GM23248 (cell line): ENCODE data around the gene NCBP2L. TPM values are rescaled to one million over a fixed set of nuclear protein-coding genes. Genes with fewer than 3 reads are reported as not detected.

Experiments used
- DNase-seq: peaks from one replicate; pipeline ENCODE4 v3.0.0-alpha.2; 2015
- H2AFZ ChIP-seq: fragments of 200-600 bp; sonication (generic); 2 replicates; pipeline ENCODE4 v1.6.1; 2016; ENCODE audit warnings: antibody characterized with exemption
- H3F3A ChIP-seq: fragments of 200-600 bp; sonication (generic); 2 replicates; pipeline ENCODE4 v1.6.1; 2016; ENCODE audit warnings: mild to moderate bottlenecking, antibody characterized with exemption, mixed run types; ENCODE audit not compliant: insufficient read depth
- H3K27ac ChIP-seq: fragments of 200-600 bp; sonication (generic); 2 replicates; pipeline ENCODE4 v1.5.1; 2016; ENCODE audit warnings: mild to moderate bottlenecking
- H3K27me3 ChIP-seq: fragments of 200-600 bp; sonication (generic); replicated peaks from 2 replicates; pipeline ENCODE4 v1.6.1; 2016; ENCODE audit warnings: mild to moderate bottlenecking; ENCODE audit not compliant: insufficient read depth
- H3K36me3 ChIP-seq: fragments of 200-600 bp; sonication (generic); 2 replicates; pipeline ENCODE4 v1.6.1; 2016; ENCODE audit warnings: low read depth, mild to moderate bottlenecking
- H3K4me1 ChIP-seq: fragments of 200-600 bp; sonication (generic); 2 replicates; pipeline ENCODE4 v1.6.1; 2016; ENCODE audit warnings: mild to moderate bottlenecking; ENCODE audit not compliant: insufficient read depth
- H3K4me2 ChIP-seq: fragments of 200-600 bp; sonication (generic); one replicate; pipeline ENCODE4 v1.6.1; 2016; ENCODE audit warnings: mild to moderate bottlenecking; ENCODE audit not compliant: unreplicated experiment
- H3K4me3 ChIP-seq: fragments of 200-600 bp; sonication (generic); 2 replicates; pipeline ENCODE4 v1.5.1; 2016; ENCODE audit warnings: mild to moderate bottlenecking
- H3K79me2 ChIP-seq: fragments of 200-600 bp; sonication (generic); 2 replicates; pipeline ENCODE4 v1.6.1; 2016; ENCODE audit warnings: mild to moderate bottlenecking; ENCODE audit not compliant: insufficient read depth
- H3K9ac ChIP-seq: fragments of 200-600 bp; sonication (generic); 2 replicates; pipeline ENCODE4 v1.6.1; 2016; ENCODE audit warnings: mild to moderate bottlenecking
- H3K9me2 ChIP-seq: fragments of 200-600 bp; sonication (generic); 2 replicates; pipeline ENCODE4 v1.6.1; 2016; ENCODE audit warnings: mixed run types, mild to moderate bottlenecking, moderate library complexity; ENCODE audit not compliant: insufficient read depth
- H3K9me3 ChIP-seq: fragments of 200-600 bp; sonication (generic); one replicate; pipeline ENCODE4 v1.6.1; 2017; ENCODE audit warnings: low read depth
- H4K20me1 ChIP-seq: fragments of 200-600 bp; sonication (generic); 2 replicates; pipeline ENCODE4 v1.6.0; 2016; ENCODE audit not compliant: insufficient read depth
- EZH2 ChIP-seq: fragments of 200-600 bp; sonication (generic); IDR thresholded peaks from 2 replicates; pipeline ENCODE4 v1.6.1; 2018; ENCODE audit warnings: antibody characterized with exemption, mild to moderate bottlenecking; ENCODE audit not compliant: insufficient read depth, poor library complexity, severe bottlenecking
- EZH2phosphoT487 ChIP-seq: fragments of 200-600 bp; sonication (generic); IDR thresholded peaks from 2 replicates; pipeline ENCODE4 v1.6.1; 2018; ENCODE audit warnings: antibody characterized with exemption, moderate library complexity, mild to moderate bottlenecking, low read depth; ENCODE audit not compliant: insufficient read depth
- WGBS, 2 experiments: methylation state at CpG; one replicate each; pipeline ENCODE4 v1.1.6; 2015 to 2017; ENCODE audit warnings: low lambda C conversion rate in 2 of 2, low coverage in 1 of 2; ENCODE audit errors: missing lambda C conversion rate in 2 of 2; 5-methylcytosine and 5-hydroxymethylcytosine counted together
- in situ Hi-C: fragments of 300-500 bp; cut with MboI; formaldehyde crosslinking; loops from 2 replicates; pipeline ENCODE4 v1.15.0; 2020
- polyA plus RNA-seq: library from polyadenylated mRNA; unstranded; fragments of >200 nt; fragmentation: Nextera tagmentation; extraction: Ambion mirVana; gene quantifications from 2 replicates; pipeline ENCODE4 v1.2.1, GENCODE V29; 2016
- total RNA-seq: library from RNA; depleted of rRNA; stranded (reverse); fragments of >200 nt; shearing (Covaris generic); gene quantifications from 2 replicates; pipeline ENCODE4 v1.2.3, GENCODE V29; 2014; rRNA removed

Gene NCBP2L
- total and polyA plus RNA-seq, 2 experiments from 2014 or later = not detected

GRCh38 chrX:107836958-107837357, 59.4 kb downstream of the NCBP2L start:
- Histone ChIP-seq H3K9ac (no peak overlapping the region), H3K4me1 (peaks cover 5% of the 10 kb centered on the region; the same call in 1 of the 2 replicates), H3K4me3 (no peak overlapping the region), H3K27ac (no peak overlapping the region), H3K27me3 (no peaks in the 10 kb centered on the region), H3K9me2 (no peaks in the 10 kb centered on the region), H2AFZ (no peak overlapping the region), H3F3A (no peaks in the 10 kb centered on the region), H4K20me1 (no peaks in the 10 kb centered on the region), H3K36me3 (no peaks in the 10 kb centered on the region), H3K79me2 (peaks cover 39% of the 10 kb centered on the region), H3K4me2 (no peak overlapping the region), H3K9me3 (no peaks in the 10 kb centered on the region)
- in situ Hi-C loops = no loop called here
- 94% methylated on average over 2 of the region's 2 CpGs for WGBS, 2 experiments
- TF ChIP-seq EZH2phosphoT487 = no peak
- no peak for TF ChIP-seq EZH2
- DNase-seq = no peak

DNA sequence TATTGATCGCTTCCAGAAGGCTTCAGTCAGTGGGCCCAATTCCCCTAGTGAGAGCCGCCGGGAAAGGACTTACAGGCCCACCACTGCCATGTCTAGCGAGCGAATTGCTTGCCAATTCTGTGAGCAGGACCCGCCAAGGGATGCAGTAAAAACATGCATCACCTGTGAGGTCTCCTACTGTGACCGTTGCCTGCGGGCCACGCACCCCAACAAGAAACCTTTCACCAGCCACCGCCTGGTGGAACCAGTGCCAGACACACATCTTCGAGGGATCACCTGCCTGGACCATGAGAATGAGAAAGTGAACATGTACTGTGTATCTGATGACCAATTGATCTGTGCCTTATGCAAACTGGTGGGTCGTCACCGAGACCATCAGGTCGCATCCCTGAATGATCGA, 63.4 kb downstream of the NCBP2L start:
- Histone ChIP-seq H3K27me3 (no peaks in the 10 kb centered on the region), H3K79me2 (peaks cover 11% of the 10 kb centered on the region), H3K4me1 (no peaks in the 10 kb centered on the region), H3K36me3 (no peaks in the 10 kb centered on the region), H3K27ac (no peak overlapping the region), H3F3A (no peaks in the 10 kb centered on the region), H3K9me2 (no peaks in the 10 kb centered on the region), H3K9ac (no peak overlapping the region), H3K4me3 (no peak overlapping the region), H3K4me2 (no peak overlapping the region), H4K20me1 (no peaks in the 10 kb centered on the region), H2AFZ (no peak overlapping the region), H3K9me3 (no peaks in the 10 kb centered on the region)
- DNase-seq = no peak
- 97 to 99% methylated on average over 10 to 15 of the region's 15 CpGs for WGBS, 2 experiments
- in situ Hi-C loops = no loop called here
- TF ChIP-seq EZH2phosphoT487 (no peak), EZH2 (no peak)

DNA sequence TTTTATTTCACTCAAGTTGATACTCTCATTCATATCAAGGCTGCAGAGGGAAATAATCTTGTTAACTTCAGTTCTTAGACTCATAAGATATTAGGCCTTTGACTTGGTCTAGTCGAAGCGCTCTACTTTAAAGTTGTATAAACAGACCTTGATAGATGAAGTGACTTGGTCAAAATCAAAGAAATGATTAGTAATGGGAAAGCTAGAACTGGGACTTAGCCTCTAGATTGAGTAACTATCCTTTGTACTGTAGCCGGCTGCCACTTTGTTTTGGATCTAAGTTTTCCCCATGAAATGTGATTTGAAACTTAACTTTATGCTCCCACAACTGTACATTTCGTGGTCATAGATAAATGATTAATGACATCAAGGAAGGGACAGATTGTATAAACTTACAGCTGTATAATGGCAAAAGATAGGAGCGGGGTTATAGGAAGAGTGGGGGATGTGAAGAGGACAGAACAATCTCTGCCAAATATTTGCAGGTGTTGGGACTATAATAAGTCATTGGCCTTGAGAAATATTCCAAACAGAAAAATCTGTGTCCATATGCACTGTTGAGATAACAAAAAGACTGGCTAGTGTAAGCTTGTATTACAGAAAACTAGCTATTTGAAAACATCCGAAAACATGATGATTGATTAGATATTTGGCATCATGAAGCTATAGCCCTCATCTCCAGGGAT, 65.3 kb downstream of the NCBP2L start:
- TF ChIP-seq EZH2phosphoT487 (no peak), EZH2 (no peak)
- Histone ChIP-seq H3K4me3 (no peak overlapping the region), H3K4me1 (no peaks in the 10 kb centered on the region), H3K4me2 (no peak overlapping the region), H3K9me2 (no peaks in the 10 kb centered on the region), H3K79me2 (no peaks in the 10 kb centered on the region), H3K27me3 (no peaks in the 10 kb centered on the region), H4K20me1 (no peaks in the 10 kb centered on the region), H3K9ac (no peak overlapping the region), H3K9me3 (no peaks in the 10 kb centered on the region), H2AFZ (no peak overlapping the region), H3K36me3 (no peaks in the 10 kb centered on the region), H3K27ac (no peak overlapping the region), H3F3A (no peaks in the 10 kb centered on the region)
- in situ Hi-C loops = no loop called here
- WGBS, 2 experiments = 96 to 97% methylated on average over 6 of the region's 6 CpGs
- DNase-seq = no peak

Other genes with a start within 250 kb of the NCBP2L start
- gene PRPS1, start 149.2 kb upstream of the NCBP2L start, total RNA-seq = 76.7 and 96.9 TPM in 2 replicates
- 87.7 and 92.1 TPM in 2 replicates for gene PRPS1, start 149.2 kb upstream of the NCBP2L start, polyA plus RNA-seq
- 28.8 and 49.0 TPM in 2 replicates for gene TSC22D3, start 1.9 kb upstream of the NCBP2L start, total RNA-seq
- 34.6 and 35.9 TPM in 2 replicates for gene TSC22D3, start 1.9 kb upstream of the NCBP2L start, polyA plus RNA-seq
- 8.9 and 16.1 TPM in 2 replicates for gene MID2, start 48.1 kb downstream of the NCBP2L start, total RNA-seq
- gene MID2, start 48.1 kb downstream of the NCBP2L start, polyA plus RNA-seq = 5.4 and 5.7 TPM in 2 replicates
- gene TEX13B, start 204.6 kb downstream of the NCBP2L start, total RNA-seq = not detected in 2 replicates
- gene TEX13B, start 204.6 kb downstream of the NCBP2L start, polyA plus RNA-seq = not detected in 2 replicates